NB4 (cell line): Measurements from ENCODE around the gene KCNJ2.

Experiments used
- DNase-seq: peaks from one replicate; pipeline ENCODE4 v3.0.0; 2010; ENCODE audit warnings: low read depth
- H3K4me3 ChIP-seq: one replicate; pipeline ENCODE4 v1.5.1; 2011; ENCODE audit warnings: mild to moderate bottlenecking, low read depth, low read length, moderate library complexity
- CTCF ChIP-seq: IDR thresholded peaks from one replicate; pipeline ENCODE4 v1.5.1; 2012; ENCODE audit warnings: low read depth, low read length
- MAX ChIP-seq: IDR thresholded peaks from 2 replicates; pipeline ENCODE4 v1.6.1; 2011; ENCODE audit warnings: low read depth, low read length
- MYC ChIP-seq: IDR thresholded peaks from 2 replicates; pipeline ENCODE4 v1.6.1; 2011; ENCODE audit warnings: low read depth, low read length
- POLR2A ChIP-seq: IDR thresholded peaks from 2 replicates; pipeline ENCODE4 v1.6.1; 2011; ENCODE audit warnings: mild to moderate bottlenecking; ENCODE audit not compliant: insufficient read length; ENCODE audit errors: extremely low read depth

The KCNJ2 gene

GRCh38 chr17:70158591-70158990 lies 10.7 kb upstream of the KCNJ2 start:
- no peak for TF ChIP-seq POLR2A
- no peak for DNase-seq
- H3K4me3 ChIP-seq = no peak overlapping the region

- TF ChIP-seq CTCF = no peak
- no peak for TF ChIP-seq MAX
- TF ChIP-seq MYC = no peak
- DNase-seq = no peak
- no peak overlapping the region for H3K4me3 ChIP-seq
These were observed 9.4 kb upstream of the KCNJ2 start for GRCh38 chr17:70159980-70160379.

GRCh38 chr17:70161519-70161918 lies 7.8 kb upstream of the KCNJ2 start:
- H3K4me3 ChIP-seq = no peak overlapping the region
- TF ChIP-seq MAX (no peak), MYC (no peak), CTCF (no peak)
- no peak for DNase-seq

- no peak overlapping the region for H3K4me3 ChIP-seq
- no peak for DNase-seq
- no peak for TF ChIP-seq CTCF
- TF ChIP-seq MYC = no peak
- no peak for TF ChIP-seq MAX
- no peak for TF ChIP-seq POLR2A
These were observed 3.9 kb upstream of the KCNJ2 start for GRCh38 chr17:70165383-70165782.

GRCh38 chr17:70166615-70167014 lies 2.7 kb upstream of the KCNJ2 start:
- DNase-seq = no peak
- H3K4me3 ChIP-seq = no peak overlapping the region
- no peak for TF ChIP-seq CTCF
- TF ChIP-seq MYC = no peak
- no peak for TF ChIP-seq POLR2A
- TF ChIP-seq MAX = no peak

- no peak for TF ChIP-seq CTCF
- no peak for TF ChIP-seq MYC
- TF ChIP-seq POLR2A = no peak
- no peak for TF ChIP-seq MAX
- no peak overlapping the region for H3K4me3 ChIP-seq
- peak; percentile 20 for DNase-seq
These were observed 1.0 kb upstream of the KCNJ2 start for GRCh38 chr17:70168044-70168976.
